Spleen (tissue), 11 donors: ENCODE results near the gene DSCAML1. TPM values are rescaled to one million over a fixed set of nuclear protein-coding genes. Genes with fewer than 3 reads are reported as not detected.

Experiments
- DNase-seq: peaks from one replicate; pipeline ENCODE4 v3.0.0-alpha.2; 2020
- H3K27ac ChIP-seq, 8 donors: fragments of 200-600 bp; sonication (generic) in 7 of 8; 1 replicate in 4 of 8; 2 replicates in 4 of 8; pipeline versions ENCODE4 v1.5.0 to v1.8.0; 2016 to 2021; ENCODE audit warnings: inconsistent platforms in 4 of 8, mild to moderate bottlenecking in 4 of 8, moderate library complexity in 1 of 8
- H3K27me3 ChIP-seq, 7 donors: fragments of 200-600 bp; sonication (generic) in 6 of 7; replicated peaks in 1 of 7; 1 replicate in 4 of 7; 2 replicates in 3 of 7; pipeline versions ENCODE4 v1.5.0 to v1.8.0; 2016 to 2021; ENCODE audit warnings: inconsistent platforms in 3 of 7, mild to moderate bottlenecking in 1 of 7
- H3K36me3 ChIP-seq, 6 donors: fragments of 200-600 bp; sonication (generic) in 5 of 6; 1 replicate in 4 of 6; 2 replicates in 2 of 6; pipeline versions ENCODE4 v1.5.0 to v1.8.0; 2016 to 2021; ENCODE audit warnings: inconsistent platforms in 2 of 6
- H3K4me1 ChIP-seq, 6 donors: fragments of 200-600 bp; sonication (generic) in 5 of 6; 1 replicate in 3 of 6; 2 replicates in 3 of 6; pipeline versions ENCODE4 v1.5.0 to v1.8.0; 2016 to 2021; ENCODE audit warnings: inconsistent platforms in 3 of 6
- H3K4me3 ChIP-seq, 8 donors: fragments of 200-600 bp; sonication (generic) in 7 of 8; 1 replicate in 4 of 8; 2 replicates in 4 of 8; pipeline versions ENCODE4 v1.5.0 to v1.8.0; 2016 to 2021; ENCODE audit warnings: inconsistent platforms in 4 of 8, mild to moderate bottlenecking in 4 of 8, moderate library complexity in 2 of 8
- H3K9me3 ChIP-seq, 8 donors: fragments of 200-600 bp; sonication (generic) in 7 of 8; 1 replicate in 4 of 8; 2 replicates in 4 of 8; pipeline versions ENCODE4 v1.5.0 to v1.8.0; 2016 to 2021; ENCODE audit warnings: inconsistent platforms in 4 of 8
- CTCF ChIP-seq, 11 experiments: fragments of 200-600 bp in 7 of 11; fragments of 450-650 bp in 4 of 11; sonication (generic) in 4 of 11; IDR thresholded peaks in 8 of 11; conservative IDR thresholded peaks in 3 of 11; 1 replicate in 7 of 11; 2 replicates in 4 of 11; pipeline versions ENCODE4 v1.4.0 to v1.8.0; 2016 to 2021; ENCODE audit warnings: antibody characterized with exemption in 11 of 11, inconsistent platforms in 4 of 11, mild to moderate bottlenecking in 1 of 11
- POLR2A ChIP-seq, 3 donors: fragments of 450-650 bp; IDR thresholded peaks; one replicate each; pipeline ENCODE4 v1.5.1; 2017; ENCODE audit warnings: antibody characterized with exemption in 3 of 3, mild to moderate bottlenecking in 1 of 3
- POLR2AphosphoS5 ChIP-seq, 3 donors: sonication (generic); formaldehyde crosslinking; IDR thresholded peaks; one replicate each; pipeline ENCODE4 v1.5.1; 2017; ENCODE audit warnings: antibody characterized with exemption in 3 of 3
- WGBS, 5 donors: extraction: QIAGEN DNeasy Blood & Tissue Kit in 3 of 5; methylation state at CpG; one replicate each; pipeline versions ENCODE4 v1.1.5 to v1.1.7; 2013 to 2018; 5-methylcytosine and 5-hydroxymethylcytosine counted together
- intact Hi-C: fragments of 100-400 bp; cut with DNase I; formaldehyde crosslinking; loops from one replicate; pipeline ENCODE4 v1.15.0; 2023; ENCODE audit warnings: low total_unique reads
- polyA plus RNA-seq, 3 donors: library from polyadenylated mRNA; stranded (reverse); fragments of 200-250 nt; gene quantifications; one replicate each; pipeline ENCODE4 v1.2.1, GENCODE V29; 2013
- total RNA-seq, 7 donors: library from RNA; depleted of rRNA in 3 of 7; stranded (reverse); fragments of >200 nt in 3 of 7; fragmentation: NEBNext Ultra II Directional in 4 of 7; extraction: Animal tissue kit (Norgen Biotek cat#: 25700) in 4 of 7; gene quantifications; one replicate each; pipeline versions ENCODE4 v1.1.0 to v1.2.1, GENCODE V29; 2016 to 2021
- donor health status: healthy with polysubstance abuse.
- donor health status: DM: no; HTN: no; CAD: no; lungs with moderate emphysema.
- donor health status: DM: no; HTN: no; CAD: no.
- donor health status: Bipolar disorder and iron deficiency.
- donor health status: healthy.
- donor health status: DM: no; HTN: no; CAD: no.
- donor health status: DM: yes; HTN: yes; CAD: no.

The DSCAML1 gene
- total and polyA plus RNA-seq, 10 donors: 0.07 to 10.7 (median 2.3) TPM

GRCh38 chr11:117544130-117544800 is 252.8 kb downstream of the DSCAML1 start:
- H3K36me3 ChIP-seq: no peaks in the 10 kb centered on the region
- H3K27me3 ChIP-seq: peaks cover 0 to 4% (median 0%) of the 10 kb centered on the region in 7 donors
- H3K4me3 ChIP-seq: no peak overlapping the region
- peaks cover 0 to 18% (median 8%) of the 10 kb centered on the region in 8 donors for H3K9me3 ChIP-seq
- no peak for DNase-seq
- TF ChIP-seq CTCF (IDR thresholded peaks at IDR 0.05 in 8 of 11, conservative IDR thresholded peaks at IDR 0.05 in 3 of 11) (no peak), POLR2AphosphoS5 (IDR thresholded peaks at IDR 0.05) (no peak), POLR2A (IDR thresholded peaks at IDR 0.05) (no peak)
- no peaks in the 10 kb centered on the region for H3K4me1 ChIP-seq
- H3K27ac ChIP-seq: no peak overlapping the region
- intact Hi-C loops: no loop called here
- 77 to 84% (median 83%) methylated on average over 6 of the region's 6 CpGs for WGBS, 5 donors

- H3K4me3 ChIP-seq: no peak overlapping the region
- H3K27ac ChIP-seq: no peak overlapping the region
- H3K4me1 ChIP-seq: no peaks in the 10 kb centered on the region
- H3K36me3 ChIP-seq: no peaks in the 10 kb centered on the region
- TF ChIP-seq POLR2A (IDR thresholded peaks at IDR 0.05) (no peak), CTCF (IDR thresholded peaks at IDR 0.05 in 8 of 11, conservative IDR thresholded peaks at IDR 0.05 in 3 of 11) (no peak), POLR2AphosphoS5 (IDR thresholded peaks at IDR 0.05) (no peak)
- no peak for DNase-seq
- intact Hi-C loops: no loop called here
- WGBS, 5 donors: 72 to 81% (median 78%) methylated on average over 2 of the region's 2 CpGs
- H3K27me3 ChIP-seq: peaks cover 0 to 4% (median 0%) of the 10 kb centered on the region in 7 donors
- peaks cover 0 to 18% (median 8%) of the 10 kb centered on the region in 8 donors for H3K9me3 ChIP-seq
Measured at GRCh38 chr11:117541211-117541610, 255.8 kb downstream of the DSCAML1 start.

GRCh38 chr11:117538263-117539135 is 258.5 kb downstream of the DSCAML1 start:
- no peak for TF ChIP-seq POLR2A (IDR thresholded peaks at IDR 0.05)
- no peak for TF ChIP-seq POLR2AphosphoS5 (IDR thresholded peaks at IDR 0.05)
- TF ChIP-seq CTCF (IDR thresholded peaks at IDR 0.05 in 8 of 11, conservative IDR thresholded peaks at IDR 0.05 in 3 of 11): no peak
- Histone ChIP-seq H3K27me3 (peaks cover 0 to 13% (median 0%) of the 10 kb centered on the region in 7 donors), H3K9me3 (peaks cover 0 to 9% (median 2%) of the 10 kb centered on the region in 8 donors), H3K4me1 (peaks cover 0 to 6% (median 0%) of the 10 kb centered on the region in 6 donors), H3K36me3 (no peaks in the 10 kb centered on the region), H3K4me3 (no peak overlapping the region), H3K27ac (no peak overlapping the region)
- no peak for DNase-seq
- 70 to 86% (median 85%) methylated on average over 13 of the region's 13 CpGs for WGBS, 5 donors
- intact Hi-C loops: no loop called here
